Hippocampal formation (tissue), 2 donors: ENCODE results near the gene TSPOAP1.

Experiments used
- DNase-seq, 2 donors: peaks; one replicate each; lab custom pipeline; 2025; lab: John Stamatoyannopoulos, UW

The TSPOAP1 gene

GRCh38 chr17:58316260-58316960, 12.2 kb downstream of the TSPOAP1 start:
- no peak for DNase-seq

GRCh38 chr17:58315750-58316149, 12.8 kb downstream of the TSPOAP1 start:
- DNase-seq = no peak

- no peak for DNase-seq
Measured at GRCh38 chr17:58315281-58315711, 13.3 kb downstream of the TSPOAP1 start.

DNA sequence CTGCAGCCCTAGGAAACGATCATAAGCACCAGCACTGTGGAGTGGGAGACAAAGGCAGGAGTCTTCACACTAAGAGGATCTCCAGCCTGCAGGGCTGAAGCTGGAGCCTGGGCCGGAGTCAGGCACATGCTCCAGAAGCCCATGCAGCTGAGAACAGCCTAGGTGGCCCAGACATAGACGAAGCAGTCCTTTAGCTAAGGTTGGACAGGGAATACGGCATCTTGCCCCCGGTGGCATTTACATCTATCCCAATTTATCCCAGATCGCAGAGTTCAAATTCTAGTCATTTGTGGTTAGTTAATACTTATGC, 13.9 kb downstream of the TSPOAP1 start:
- no peak for DNase-seq

GRCh38 chr17:58313815-58314705, 14.5 kb downstream of the TSPOAP1 start:
- DNase-seq = no peak

GRCh38 chr17:58312829-58313228, 15.8 kb downstream of the TSPOAP1 start:
- DNase-seq = no peak

DNA sequence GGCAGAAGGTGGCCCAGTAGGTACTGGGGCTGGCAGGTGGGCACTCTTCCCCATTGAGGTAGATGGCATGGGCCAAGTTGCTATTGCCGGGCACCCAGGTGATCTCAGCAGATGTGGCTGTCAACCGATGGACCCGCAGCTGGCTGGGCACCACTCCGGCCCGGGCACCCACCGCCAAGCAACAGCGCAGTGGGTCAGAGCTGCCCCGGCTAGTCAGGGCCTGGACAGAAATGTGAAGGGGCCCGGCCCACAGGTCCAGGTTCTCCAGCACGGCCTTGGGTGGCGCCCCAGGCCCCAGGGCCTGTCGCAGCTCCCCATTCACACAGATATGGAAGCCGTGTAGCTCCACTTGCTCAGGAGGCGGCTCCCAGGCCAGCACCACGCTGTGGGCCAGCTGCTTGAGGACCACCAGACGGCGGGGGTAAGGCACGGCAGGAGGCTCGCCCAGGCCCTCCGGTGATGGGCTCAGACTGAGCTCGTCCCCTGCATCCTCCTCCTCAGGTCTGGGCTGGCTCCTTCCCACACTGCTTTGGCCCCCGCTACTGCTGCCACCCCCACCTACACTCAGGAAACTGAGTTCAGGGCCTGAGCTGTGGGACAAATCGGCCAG, 16.5 kb downstream of the TSPOAP1 start:
- no peak for DNase-seq

GRCh38 chr17:58311429-58311894, 17.1 kb downstream of the TSPOAP1 start:
- DNase-seq = no peak

GRCh38 chr17:58310511-58311428, 17.8 kb downstream of the TSPOAP1 start:
- DNase-seq = no peak

DNA sequence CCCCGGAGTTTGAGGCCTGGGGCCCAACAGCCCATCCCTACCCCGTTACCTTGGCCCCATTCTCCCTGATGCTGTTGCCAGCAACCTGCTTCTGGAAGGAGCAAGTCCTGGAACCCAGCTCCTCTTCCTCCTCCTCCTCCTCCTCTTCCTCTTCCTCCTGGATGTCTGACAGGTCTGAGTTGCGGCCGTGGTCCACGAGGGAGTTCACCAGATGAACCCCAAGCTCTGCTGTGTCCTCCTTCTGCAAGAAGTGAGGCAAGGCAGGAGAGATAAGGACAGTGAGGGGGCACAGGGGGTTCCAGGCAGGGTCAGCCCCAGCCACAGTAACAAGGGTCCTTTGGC, 18.7 kb downstream of the TSPOAP1 start:
- DNase-seq = no peak

DNA sequence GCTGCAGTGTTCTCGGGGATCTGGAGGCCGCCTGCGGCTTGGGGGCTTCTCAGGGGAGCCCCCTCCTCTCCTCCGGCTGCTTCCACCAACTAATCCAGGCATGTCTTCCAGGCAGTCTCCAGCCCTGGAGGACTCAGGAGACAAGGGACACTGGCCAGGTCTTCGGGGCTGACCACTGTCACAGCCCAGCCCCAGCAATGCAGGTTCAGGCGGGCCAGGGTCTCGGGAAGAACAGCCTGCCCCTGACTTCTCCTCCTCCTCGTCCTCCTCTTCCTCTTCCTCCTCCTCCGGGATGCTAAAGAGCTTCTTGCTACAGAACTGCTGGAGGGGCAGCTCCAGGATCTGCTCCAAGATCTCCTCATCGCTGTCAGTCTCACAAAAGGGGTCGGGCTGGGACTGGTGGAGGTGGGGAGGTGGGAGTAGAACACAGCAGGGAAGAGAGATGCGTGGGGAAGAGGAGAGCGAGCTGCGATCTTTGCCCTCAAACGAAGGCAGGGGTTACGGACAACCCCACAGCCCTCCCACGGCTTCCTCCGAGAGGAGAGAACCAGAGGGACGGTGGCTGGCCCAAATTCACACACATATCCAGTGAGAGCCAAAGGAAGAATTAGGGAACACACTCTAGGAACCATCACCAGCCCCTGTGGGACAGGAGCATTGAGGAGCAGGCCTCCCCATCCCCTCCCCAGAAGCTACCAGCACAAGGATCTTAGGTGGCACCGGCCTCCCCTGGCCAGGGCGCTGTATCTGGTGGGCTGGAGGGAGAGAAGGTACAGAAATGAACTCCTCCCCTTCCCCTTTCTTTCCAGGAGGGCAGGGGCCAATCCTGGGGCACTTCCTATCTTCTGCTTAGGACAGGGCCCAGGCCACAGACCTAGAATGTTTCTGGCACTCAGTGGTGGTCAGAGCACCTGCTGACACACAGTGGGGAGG, 19.3 kb downstream of the TSPOAP1 start:
- DNase-seq = no peak

- no peak for DNase-seq
Measured at GRCh38 chr17:58308173-58308984, 20.2 kb downstream of the TSPOAP1 start.

GRCh38 chr17:58307468-58308172, 21.0 kb downstream of the TSPOAP1 start:
- no peak for DNase-seq

GRCh38 chr17:58306131-58306951, 22.3 kb downstream of the TSPOAP1 start:
- DNase-seq = no peak

DNA sequence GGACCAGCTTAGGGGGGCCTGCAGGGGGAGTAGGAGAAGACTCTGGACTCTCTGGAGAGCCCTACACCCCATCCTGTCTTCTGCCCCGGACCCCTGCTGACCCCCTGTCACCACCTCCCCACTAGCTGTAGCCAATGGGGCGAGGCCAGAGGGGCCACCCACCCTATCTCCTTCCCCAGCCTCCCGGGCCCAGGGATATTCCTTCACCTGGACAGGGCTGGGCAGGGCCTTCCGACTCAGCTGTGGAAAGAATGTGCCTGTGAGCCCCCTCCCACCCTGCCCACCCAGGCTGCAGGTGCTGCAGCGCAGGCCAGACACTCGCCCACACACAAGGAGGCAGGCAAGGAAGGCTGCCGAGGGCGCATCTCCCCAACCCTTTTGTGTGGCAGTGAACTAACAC, 23.0 kb downstream of the TSPOAP1 start:
- no peak for DNase-seq

DNA sequence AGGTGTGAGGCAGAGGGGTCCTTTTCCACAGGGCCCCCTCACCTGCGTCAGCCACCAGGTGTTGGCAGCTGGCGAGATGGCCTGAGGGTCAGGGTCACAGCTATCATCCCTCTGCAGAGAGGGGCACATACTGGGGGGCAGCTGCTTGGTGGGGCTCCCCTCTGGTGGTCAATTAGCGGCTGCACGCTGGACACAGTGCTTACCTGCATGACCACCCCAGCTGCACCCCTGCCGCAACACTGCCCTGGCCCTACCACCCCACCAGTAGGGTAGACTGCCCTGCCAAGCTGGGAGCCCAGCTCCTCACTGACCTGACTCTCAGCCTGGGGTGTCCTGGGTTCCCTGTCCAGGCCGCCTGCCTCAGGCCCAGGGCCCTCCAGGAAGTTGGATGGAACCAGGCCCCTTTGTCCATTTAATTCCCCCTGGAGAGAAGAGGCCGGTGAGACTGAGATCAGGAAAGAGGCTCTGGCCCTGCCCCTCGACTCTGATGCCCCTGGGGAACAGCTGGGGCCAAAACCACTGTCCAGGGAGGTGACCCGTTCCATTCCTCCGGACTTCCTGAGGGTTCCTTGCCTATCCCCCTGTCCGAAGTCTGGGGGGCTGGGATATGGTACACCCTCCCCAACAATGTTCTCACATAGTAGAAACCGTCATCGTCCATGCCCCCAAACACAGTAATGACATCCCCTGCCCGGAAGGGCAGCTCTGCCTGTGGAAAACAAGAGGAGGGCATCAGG, 23.7 kb downstream of the TSPOAP1 start:
- no peak for DNase-seq

DNA sequence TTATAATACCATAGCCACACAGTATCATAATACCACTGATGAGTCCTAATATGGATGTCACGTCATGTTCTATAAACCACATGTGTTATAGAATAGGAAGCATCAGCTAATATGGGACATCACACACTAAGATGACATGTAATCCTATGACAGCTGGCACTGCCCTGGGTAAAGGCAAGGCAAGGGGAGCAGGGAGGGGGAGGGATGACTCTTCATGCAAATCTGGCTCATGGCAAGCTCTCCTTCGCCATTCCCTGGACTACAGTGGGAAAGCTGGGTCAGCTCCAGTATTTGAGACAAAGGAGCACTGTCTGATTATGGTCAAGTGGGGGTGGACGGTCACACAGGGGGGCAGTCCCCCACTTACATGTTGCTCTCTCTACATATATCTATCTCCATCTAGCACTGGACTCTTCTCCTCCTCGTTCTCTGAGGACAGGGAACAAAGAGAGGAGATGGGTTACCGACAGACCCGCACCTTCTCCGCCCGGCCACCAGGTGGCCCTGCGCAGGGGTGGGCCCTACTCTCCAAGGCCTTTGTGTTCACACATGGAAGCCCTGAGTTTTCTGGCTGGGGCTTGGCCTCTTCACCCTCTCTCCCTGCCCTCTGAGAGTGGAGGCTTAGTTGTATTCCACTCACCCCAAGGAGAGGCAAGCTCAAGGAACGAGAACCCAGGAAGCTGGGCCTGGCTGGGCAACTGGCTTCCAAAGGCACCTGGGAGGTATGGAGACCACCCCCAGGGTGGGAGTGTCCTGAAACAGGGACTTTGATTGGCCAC, 24.4 kb downstream of the TSPOAP1 start:
- no peak for DNase-seq
